ENCODE data around the gene CD1B. TPM values are rescaled to one million over a fixed set of nuclear protein-coding genes. Genes with fewer than 3 reads are reported as not detected.

Gene CD1B
- total and polyA plus RNA-seq, 12 donors, result 0.04 to 0.76 (median 0.39) TPM; not detected in 9

DNA sequence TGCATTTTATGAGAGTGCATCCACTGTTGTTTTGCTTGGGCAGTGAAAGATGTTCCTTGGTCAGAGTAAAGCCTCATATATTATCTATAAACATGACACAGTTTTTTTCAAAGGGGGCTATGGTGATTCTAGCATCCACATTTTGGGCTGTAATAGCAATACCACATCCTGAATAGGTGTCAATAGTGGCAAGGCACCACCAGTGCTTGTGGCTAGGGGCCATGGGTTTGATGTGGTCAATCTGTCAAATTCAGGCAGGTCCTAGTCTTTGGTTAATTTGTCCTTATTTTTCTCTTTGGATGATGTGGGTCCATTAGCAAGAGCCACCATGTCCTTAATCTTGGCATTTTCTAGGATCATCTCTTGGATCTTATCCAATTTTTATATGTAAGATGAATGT is 35.5 kb upstream of the CD1B start:
- no peak for TF ChIP-seq CTCF (IDR thresholded peaks at IDR 0.05)
- H3K27ac ChIP-seq, result no peak overlapping the region
- H3K27me3 ChIP-seq, result peaks cover 0 to 2% (median 0%) of the 10 kb centered on the region in 7 donors
- H3K36me3 ChIP-seq, result no peaks in the 10 kb centered on the region
- ATAC-seq, result no peak
- DNase-seq, result no peak
- no peak overlapping the region for H3K4me3 ChIP-seq
- no peaks in the 10 kb centered on the region for H3K4me1 ChIP-seq
- peaks cover 0 to 15% (median 4%) of the 10 kb centered on the region in 11 donors for H3K9me3 ChIP-seq
- intact Hi-C loops (cut with DNase I), result no loop called here

GRCh38 chr1:158362941-158363340 is 31.6 kb upstream of the CD1B start:
- DNase-seq (no peak), ATAC-seq (no peak)
- no peak for TF ChIP-seq CTCF (IDR thresholded peaks at IDR 0.05)
- 67 to 71% methylated on average over 1 of the region's 1 CpG for WGBS, 2 donors
- Histone ChIP-seq H3K27me3 (no peaks in the 10 kb centered on the region), H3K27ac (no peak overlapping the region), H3K4me1 (no peaks in the 10 kb centered on the region), H3K9me3 (peaks cover 0 to 4% (median 0%) of the 10 kb centered on the region in 11 donors), H3K36me3 (no peaks in the 10 kb centered on the region), H3K4me3 (no peak overlapping the region)
- intact Hi-C loops (cut with DNase I), result no loop called here

DNA sequence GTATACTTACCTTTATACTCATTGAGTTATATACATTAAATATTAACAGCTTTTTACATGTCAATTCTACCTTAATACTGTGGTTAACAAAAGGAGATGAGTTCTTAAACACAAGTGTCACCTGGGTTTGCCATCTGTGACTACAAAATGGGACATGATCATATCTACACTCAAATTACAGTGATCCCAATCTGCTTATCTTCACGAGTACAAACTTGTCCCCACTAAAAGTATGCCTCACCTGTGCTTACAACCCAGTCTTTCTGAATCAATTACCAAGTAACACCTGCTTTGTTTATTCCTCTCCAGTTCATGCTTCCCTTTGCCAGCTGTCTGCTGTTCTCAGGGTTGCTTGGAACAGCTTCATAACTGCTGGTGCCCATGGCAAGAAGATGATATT is 31.2 kb upstream of the CD1B start:
- no peak overlapping the region for H3K27ac ChIP-seq
- H3K27me3 ChIP-seq, result no peaks in the 10 kb centered on the region
- no peaks in the 10 kb centered on the region for H3K36me3 ChIP-seq
- DNase-seq (no peak), ATAC-seq (no peak)
- no peak overlapping the region for H3K4me3 ChIP-seq
- intact Hi-C loops (cut with DNase I), result no loop called here
- H3K9me3 ChIP-seq, result peaks cover 0 to 4% (median 0%) of the 10 kb centered on the region in 11 donors
- no peaks in the 10 kb centered on the region for H3K4me1 ChIP-seq
- TF ChIP-seq CTCF (IDR thresholded peaks at IDR 0.05), result no peak
- 21 to 35% methylated on average over 1 of the region's 1 CpG for WGBS, 2 donors

GRCh38 chr1:158357441-158357840 is 26.1 kb upstream of the CD1B start:
- Histone ChIP-seq H3K27ac (no peak overlapping the region), H3K4me3 (no peak overlapping the region), H3K27me3 (no peaks in the 10 kb centered on the region), H3K9me3 (no peaks in the 10 kb centered on the region), H3K4me1 (peaks cover 0 to 5% (median 0%) of the 10 kb centered on the region in 9 donors), H3K36me3 (no peaks in the 10 kb centered on the region)
- 86 to 94% methylated on average over 1 of the region's 1 CpG for WGBS, 2 donors
- DNase-seq, result no peak
- no peak for TF ChIP-seq CTCF (IDR thresholded peaks at IDR 0.05)
- ATAC-seq, result no peak
- intact Hi-C loops (cut with DNase I), result no loop called here
